ENCODE results near the gene RPS27.

GRCh38 chr1:153958111-153958960 is 32.2 kb upstream of the RPS27 start, which contains the start of gene CRTC2:
- peak in 1 of 4 experiments; percentile 27 for TF ChIP-seq CTCF (IDR thresholded peaks at IDR 0.05)
- no peak for TF ChIP-seq EP300 (IDR thresholded peaks at IDR 0.05)

All from gastroesophageal sphincter (tissue), 3 donors.